DMS 273 treated with DMSO at 0.1 percent for 48 hours (cell line): Measurements from ENCODE around the gene GLIS2.

ENCODE experiments used
- DNase-seq: peaks from one replicate; lab custom pipeline; 2025; lab: John Stamatoyannopoulos, UW

Gene GLIS2

DNA sequence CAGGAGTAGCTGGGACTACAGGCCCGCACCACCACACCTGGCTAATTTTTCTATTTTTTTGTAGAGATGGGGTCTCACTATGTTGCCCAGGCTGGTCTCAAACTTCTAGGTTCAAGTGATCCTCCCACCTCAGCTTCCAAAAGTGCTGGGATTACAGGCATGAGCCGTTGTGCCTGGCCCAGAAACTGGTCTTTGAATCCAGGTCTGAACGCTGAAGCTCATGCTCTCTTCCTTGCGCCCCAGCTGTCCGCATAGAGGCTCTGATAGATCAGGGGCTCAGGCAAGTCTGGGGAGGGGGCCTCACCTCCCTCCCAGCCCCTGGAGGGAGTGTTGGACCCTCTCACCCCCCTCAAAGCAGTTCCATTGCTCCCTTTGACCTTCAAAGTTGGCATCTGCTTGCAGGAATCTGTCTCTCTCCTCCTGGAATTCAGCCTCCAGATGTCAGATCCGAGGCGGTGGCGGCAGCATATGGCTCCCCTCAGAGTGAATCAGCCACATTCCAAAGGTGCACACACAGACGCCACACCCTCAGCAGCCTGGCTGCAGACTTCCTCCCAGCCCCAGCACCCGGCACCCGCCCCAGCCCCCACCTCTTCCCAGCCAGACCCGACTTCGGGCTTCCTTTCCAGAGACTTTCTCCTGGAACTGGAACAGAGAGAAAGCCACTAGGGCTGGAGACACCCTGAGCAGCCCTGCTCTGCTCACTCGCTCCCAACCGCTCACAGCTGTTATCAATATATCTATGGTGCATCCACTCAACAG is 16.9 kb upstream of the GLIS2 start:
- DNase-seq = peak; percentile 84

DNA sequence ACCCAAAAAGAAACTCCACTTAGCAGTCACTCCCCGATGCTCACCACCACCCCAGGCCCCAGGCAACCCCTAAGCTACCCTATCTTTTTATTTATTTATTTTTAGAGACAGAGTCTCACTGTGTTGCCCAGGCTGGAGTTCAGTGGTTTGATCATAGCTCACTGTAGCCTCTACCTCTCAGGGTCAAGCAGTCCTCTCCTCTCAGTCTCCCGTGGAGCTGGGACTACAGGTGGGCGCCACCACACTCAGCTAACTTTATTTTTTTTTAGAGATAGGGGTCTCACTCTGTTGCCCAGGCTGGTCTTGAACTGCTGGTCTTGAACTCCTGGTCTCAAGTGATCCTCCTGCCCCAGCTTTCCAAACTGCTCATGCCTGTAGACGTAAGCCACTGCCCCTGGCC is 14.7 kb upstream of the GLIS2 start:
- DNase-seq = no peak

DNA sequence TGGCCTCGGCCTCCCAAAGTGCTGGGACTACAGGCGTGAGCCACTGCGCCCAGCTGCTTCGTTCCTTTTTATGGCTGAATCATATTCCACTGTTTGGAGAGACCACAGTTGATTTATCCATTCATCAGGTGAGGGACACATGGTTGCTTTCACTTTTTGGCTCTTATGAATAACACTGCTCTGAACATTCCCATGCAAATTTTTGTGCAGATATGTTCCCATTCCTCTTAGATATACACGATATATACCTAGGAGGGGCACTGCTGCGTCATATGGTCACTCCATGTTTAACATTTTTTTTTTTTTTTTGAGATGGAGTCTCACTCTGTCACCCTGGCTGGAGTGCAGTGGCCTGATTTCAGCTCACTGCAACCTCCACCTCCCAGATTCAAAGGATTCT is 13.9 kb upstream of the GLIS2 start:
- DNase-seq = no peak

DNA sequence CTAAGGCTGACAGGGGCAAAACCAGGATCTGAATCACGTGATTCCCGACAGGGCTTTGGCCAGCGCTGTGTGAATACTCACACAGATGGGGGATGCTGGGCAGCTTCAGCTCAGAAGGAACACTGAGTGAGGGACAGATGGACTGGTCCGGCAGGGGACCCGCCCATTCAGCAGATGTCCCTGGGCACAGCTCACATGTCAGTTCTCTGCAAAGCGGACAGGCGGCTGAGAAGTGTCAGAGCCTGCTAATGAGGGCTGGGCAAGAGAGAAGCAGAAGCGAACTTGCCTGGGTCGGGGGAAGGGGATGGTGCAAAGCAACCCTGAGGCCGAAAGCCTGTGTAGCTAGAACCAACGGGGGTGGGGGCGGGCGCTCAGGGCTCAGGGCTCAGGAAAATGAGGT is 11.9 kb upstream of the GLIS2 start:
- DNase-seq = peak; percentile 54

DNA sequence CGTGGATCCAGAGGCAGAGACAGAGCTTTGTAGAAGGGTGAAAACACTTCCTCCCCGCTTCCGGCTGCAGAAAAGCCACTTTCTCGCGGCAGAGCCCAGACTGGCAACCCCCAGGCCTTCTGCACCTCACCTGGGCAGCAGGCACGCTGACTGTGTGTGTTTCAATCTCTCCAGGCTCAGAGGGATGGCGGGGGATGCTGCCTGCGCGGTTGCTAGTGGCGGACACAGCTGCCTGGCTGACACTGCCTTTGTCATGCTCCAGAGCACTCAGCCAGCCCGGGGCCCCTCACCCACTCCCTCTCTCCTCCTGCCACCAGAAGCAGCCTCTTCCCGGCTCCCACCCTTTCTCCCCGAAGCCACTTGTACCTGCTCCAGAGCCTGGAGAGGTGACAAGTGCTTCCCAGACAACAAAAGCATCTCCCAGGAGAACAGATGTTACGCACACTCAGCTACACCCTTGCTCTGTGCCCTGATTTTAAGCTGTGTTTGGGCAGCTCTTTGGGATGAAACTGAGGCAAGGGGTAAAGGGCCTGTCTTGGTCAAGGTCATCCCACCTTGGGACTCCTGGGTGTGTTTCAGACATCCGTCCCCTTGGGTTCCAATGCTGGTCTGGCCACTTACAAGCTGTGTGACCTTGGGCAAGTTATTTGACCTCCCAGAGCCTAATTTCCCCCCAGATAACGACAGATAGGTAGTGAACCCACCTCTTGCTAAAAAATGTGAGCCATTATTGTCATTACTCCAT is 9.2 kb upstream of the GLIS2 start:
- DNase-seq = no peak

DNA sequence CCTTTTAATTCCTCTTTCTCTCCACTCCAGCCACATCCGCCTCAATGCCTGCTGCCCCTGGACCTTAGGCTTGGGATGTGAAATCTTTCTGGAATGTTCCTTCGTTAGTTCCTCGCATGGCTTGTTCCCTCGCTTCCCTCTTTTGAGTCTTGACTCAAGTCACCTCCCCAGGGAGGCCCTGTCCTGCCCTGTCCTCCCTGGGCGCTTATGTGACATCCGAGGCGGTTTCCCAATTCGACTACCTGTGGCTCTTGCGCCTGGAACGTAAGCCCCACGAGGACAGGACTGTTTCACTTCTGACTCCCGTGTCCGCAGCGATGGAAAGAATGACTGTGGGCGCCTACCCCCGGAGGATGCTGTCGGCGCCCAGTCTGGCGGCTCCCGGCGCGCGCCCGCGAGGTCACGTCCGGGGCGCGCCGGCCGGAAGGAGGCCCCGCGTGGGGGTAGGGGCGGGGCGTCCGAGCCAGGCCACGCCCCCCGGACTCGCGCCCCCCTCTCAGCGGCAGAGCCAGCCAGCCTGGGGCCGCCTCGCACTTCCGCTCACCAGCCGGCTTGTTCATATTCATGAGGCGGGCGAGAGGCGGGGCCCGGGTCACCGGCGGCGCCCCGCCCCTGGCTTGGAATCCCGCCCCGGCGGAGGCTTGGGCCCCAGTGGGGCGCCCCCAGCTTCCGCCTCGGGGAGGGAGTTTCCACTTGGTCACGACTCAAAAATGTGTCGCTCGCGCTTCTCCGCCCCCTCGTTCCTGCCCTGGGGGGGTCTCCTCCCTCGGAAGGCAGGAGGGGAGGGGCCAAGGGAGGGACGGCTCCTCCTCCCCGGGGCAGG is 8.4 kb upstream of the GLIS2 start:
- no peak for DNase-seq

DNA sequence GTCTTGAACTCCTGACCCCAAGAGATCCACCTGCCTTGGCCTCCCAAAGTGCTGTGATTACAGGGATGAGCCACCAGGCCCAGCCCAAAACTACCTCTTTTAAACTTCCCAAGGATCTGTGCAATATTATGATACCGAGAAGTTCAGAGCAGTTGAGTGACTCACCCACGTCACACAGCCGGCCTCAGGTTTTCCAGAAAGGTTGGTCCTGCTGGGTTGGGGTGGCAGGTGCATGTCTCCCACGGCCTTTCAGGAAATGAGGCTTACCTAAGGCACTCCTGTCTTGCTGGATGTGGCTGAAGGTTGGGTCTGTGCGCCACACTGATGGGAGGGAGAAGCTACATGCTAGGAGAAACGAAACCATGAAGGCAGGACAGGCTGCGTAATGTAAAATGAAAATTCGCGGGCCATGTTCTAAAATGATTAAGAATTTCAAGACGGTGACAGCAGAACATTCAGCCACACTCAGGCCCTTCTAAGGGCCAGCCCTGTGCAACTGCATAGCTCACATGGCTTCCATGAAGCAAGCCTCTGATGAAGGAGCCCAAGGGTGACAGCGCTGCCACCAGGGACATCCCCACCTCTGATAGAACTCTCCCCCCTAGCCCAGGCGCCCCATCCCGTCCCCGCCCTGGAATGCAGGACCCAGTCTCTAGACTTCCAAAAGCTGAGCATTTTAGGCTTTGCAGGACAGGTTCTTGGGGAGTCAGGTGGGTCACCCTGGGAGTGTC is 6.6 kb upstream of the GLIS2 start:
- DNase-seq = no peak

DNA sequence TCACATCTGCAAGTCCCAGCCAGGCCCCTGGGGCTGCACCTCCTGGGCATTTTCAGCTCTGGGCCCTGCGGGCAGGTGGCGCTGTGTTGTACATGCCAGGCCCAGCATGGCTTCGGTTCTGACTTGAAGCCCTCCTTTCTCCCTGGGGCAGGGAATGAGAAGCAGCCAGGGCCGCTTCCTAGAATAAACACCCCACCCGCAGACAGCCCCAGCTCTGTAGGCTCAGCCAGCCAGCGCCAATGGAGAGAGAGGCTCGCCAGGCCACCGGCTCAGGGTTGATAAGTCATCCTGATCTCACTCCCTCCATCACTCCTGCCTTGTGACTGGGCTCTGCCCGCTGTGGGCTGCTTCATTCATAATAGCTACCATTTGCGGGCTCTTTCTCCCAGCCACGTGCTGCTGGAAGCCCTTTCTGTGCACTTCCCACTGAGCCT is 6.0 kb upstream of the GLIS2 start:
- peak; percentile 17 for DNase-seq

DNA sequence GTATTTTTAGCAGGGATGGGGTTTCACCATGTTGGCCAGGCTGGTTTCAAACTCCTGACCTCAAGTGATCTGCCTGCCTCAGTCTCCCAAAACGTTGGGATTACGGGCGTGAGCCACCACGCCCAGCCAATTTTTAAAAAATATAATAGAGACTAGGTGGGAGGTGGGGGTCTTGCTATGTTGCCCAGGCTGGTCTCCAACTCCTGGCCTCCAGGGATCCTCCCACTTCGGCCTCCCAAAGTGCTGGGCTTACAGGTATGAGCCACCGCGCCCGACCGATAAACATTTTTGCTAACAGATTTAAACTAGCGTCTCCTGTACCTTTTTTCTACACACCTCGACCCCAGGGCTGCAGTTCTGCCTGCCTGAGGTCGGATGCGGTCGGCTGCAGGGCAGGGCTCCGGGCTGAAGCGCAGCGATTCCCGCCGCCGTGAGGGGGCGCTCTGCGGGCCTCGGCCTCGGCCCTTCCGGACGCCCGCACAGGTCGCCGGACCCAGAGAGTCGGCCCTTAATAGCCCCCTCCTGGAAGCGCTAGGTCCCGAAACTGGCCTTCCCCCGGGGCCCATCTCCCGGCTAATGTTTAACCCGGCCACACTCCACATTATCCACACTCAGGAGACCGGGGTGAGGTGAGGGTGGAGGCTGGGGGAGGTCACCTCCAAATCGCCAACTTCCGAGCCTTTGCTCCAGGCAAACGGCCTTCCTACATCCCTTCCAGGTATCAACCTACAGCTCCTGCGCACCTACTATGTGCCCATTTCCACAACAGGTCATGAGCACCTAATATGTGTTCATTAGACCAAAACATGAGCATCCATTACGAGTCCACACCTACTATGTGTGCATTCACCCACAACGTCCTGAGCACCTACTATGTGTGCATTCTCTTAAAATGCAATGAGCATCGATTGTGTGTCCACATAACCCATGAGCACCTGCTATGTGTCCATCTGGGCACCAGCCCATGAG is 2.0 kb upstream of the GLIS2 start:
- DNase-seq = no peak

DNA sequence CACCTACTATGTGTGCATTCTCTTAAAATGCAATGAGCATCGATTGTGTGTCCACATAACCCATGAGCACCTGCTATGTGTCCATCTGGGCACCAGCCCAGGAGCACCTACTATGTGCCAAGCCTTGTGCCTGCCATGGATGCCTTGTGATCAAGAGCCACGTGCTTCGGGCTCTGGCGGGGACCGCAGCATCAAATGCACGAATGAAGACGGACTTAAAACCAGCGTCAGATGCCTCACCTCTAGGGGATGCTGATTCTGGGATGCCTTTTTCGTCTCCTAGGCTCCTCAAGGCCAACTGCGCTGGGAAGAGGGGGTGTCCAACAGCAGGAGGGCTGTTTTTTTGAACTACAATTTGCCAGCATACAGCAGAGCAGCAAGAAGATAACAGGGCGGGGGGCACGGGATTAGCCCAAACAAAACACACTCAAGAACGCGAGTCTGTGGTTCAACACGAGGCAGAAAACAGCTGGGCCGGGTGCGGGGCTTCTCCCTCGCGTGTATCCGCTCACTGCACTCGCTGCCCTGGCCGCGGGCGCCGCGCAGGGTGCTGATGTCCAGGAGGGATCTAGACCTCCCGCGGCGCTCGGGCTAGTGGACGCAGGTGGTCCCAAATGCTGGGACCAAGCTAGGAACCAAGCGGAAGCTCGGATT is 1.2 kb upstream of the GLIS2 start:
- DNase-seq = peak; percentile 18

DNA sequence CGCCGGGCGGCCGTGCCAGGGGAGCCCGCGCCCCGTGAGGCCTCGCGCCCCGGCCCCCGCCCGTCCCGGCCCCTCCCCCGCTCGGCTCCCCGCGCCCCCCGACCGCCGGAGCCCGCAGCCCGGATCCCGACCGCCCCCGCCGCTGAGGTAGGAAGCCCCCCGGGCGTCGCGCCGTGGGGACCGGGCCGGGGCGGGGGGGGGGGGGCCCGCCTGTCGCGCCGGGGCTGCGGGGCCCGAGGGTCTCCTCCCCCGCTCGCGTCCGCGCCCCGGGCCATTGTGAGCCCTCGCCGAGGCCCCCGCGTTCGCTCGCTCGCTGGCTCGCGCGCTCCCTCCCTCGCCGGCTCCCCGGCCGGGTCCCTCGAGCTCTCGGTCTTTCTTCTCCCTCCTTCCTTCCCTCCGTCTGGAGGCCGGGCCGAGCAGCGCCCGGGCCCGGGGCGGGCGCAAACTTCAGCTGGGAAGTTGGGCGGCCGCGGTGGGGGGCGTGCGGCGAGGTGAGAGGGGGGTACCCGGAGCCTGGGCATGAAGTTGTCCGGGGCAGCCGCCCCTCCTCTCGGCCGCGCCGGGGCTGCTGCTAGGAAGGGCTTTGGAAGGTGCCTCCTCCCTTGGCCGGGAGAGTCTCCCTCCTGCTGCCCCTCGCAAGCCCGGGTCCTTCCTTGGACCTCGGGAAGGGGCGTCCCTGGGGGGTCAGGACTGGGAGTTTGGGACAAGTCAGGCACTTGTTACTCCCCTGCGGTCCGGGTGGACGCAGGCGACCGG is 419 bp downstream of the GLIS2 start:
- DNase-seq = no peak

DNA sequence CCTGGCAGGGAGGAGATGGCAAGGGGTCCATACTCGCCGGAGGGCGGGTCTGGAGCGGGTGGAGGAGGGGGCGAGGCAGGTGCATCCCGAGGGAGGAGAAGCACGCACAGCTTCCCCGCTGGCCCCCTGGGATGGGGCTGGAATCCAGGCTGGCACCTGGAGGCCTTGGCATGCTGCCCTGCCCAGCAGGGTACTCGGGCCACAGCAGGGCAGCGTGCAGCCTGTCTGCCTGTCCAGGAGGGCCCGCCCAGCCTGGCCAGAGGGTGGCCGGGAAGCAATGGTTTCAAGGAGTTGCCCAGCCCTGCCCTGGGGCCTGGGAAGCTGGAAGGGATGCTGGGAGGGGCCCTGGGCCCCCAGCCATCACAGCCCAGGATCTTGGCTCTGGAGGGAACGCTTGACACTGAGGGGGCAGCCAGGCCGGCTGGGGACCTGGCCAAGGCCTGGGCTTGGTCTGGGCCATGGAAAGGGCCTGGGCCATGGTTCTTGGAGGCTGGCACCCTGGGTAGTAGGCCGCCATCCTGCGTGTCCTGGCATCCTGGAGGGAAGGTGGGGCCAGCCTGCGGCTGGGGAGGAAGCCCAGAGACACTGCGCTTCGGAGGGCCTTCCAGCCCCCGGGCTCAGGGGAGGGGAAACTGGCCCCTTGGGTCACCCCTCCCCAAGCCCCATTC is 1.1 kb downstream of the GLIS2 start:
- DNase-seq = no peak

DNA sequence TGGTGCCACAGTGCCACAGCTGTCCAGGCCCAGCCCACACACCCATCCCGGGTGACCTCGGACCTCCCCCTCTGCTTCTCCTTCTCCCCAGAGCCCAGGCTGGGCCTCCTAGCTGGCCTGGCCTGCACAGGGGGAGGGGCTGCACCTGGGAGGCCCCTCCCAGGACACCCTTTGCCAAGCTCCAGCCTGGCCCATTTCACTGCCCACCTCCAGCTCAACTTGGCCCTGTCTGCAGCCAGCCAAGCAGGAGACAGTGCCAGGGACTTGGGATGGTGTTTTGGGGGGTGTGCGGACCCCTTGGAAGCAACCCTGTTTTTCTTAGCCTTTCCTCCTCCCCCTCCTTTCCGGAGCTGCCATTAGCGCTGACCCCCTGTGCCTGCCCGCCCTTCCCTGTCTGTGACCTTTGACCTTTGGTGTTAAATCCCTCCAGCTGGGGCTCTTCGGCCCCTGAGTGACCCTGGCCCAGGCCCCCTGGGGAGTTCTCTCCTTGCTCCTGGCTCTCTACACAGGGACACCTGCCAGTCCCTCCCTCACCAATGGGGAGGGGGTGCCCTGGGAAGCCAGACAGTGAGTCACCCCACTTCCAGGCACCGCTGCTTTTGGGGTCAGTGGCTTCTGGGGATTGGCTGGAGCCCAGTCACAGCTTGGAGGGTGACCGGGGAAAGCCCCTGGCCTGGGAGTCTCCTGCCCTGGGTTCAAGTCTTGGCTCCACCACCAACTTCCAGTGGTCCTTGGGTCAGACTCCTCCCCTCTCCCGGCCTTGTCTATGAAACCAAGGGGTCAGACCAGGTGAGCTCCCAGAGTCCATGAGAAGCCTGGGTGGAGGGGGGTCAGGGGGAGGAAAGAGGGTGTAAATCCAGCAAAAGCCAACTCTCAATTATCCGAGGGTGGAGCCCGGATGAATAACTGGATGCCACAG is 1.9 kb downstream of the GLIS2 start:
- no peak for DNase-seq

DNA sequence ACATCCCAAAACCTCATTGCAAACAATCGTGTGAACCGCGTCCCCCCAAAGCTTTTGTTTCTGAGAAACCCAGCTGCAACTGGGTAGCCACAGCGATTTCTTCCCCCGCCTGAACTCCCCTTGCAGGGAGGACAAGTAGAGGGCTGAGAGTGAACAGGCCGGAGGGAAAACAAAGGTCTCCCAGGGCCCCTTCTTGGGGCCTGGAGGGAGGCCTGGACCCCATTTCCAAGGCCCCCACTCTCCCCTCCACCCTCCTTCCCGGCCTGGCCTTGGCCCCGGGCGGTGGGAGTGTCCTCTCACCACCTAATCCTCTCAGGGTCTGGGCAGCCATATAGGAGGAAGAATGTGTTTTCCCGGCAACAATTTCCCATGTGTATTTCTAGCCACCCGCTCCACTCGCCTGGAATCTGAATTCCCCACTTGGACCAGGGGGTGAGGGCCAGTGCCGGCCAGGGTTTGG is 2.6 kb downstream of the GLIS2 start:
- no peak for DNase-seq

DNA sequence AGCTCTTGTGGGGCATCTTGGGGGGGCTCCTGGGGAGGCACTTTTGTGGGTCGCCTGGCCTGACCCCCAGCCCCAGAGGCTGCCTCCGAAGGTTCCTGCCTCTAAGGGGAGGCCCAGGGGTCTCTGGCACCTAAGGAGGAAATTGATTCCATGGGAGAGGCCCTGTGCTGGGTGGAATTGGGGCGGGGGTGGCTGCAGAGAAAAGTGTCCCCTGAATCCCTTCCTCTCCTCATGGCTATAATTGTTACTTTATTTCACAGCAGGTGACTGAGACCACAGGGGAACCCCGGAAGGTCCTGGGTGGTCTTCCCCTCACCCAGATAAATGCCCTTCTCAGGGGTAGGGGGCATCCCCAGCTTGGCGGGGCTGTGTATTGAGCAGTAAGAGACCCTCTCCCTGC is 3.1 kb downstream of the GLIS2 start:
- no peak for DNase-seq

DNA sequence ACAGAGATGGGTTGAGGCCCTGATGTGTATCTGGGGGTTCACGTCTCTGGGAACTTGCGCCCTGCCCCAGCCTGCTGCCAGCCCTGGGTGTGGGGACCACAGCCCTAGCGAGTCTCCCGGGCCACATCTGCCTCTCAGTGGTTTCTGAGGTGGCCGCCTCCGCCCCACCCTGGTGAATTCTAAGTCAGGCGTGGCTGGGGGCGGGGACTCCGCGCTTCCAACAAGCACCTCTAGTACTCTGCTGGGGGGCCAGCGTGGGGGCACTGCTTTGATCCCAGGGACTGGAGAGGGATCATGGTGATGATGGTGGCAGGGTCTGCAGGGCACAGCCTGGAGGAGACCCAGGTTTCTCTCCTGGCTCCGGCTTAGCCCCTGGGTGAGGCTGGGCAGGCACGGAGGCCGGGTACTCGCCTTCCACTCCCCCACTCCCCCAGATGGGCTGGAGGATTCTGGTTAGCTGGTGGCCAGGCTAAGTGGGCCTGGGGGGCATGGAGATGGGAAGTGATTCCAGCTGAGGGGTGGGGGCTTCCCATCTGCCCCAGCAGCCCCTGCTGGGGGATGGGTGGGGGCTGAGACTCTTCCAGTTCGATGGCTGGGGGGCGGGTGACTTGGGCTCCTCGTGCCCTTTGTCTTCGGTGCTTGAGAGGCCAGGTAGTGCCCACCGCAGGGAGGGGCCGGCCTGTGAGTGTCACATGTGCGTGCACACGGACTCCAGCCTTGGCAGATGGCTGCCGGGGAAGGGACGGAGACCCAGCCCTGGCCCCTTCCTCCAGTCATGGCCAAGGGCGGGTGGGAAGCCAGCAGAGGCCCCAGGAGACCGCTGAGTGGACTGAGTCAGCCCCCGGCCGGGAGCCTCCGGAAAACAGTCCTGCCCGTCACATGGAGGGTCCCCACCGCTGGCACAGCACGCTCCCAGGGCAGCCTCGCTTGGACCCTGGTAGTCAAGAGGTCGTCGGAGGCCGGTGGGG is 3.9 kb downstream of the GLIS2 start:
- no peak for DNase-seq
